Glomerular endothelial cell (primary cell): ENCODE data around the gene NAT14. TPM values are rescaled to one million over a fixed set of nuclear protein-coding genes. Genes with fewer than 3 reads are reported as not detected.

Experiments used
- DNase-seq: peaks from one replicate; pipeline ENCODE4 v3.0.0-alpha.2; 2011; ENCODE audit warnings: low read depth, low spot score; ENCODE audit errors: extremely low read depth
- total RNA-seq: library from RNA; depleted of rRNA; stranded (reverse); fragments of >200 nt; gene quantifications from 2 replicates; pipeline ENCODE4 v1.2.3, GENCODE V29; 2015

NAT14 gene
- total RNA-seq, 1 donor from 2014 or later, result 26.4 TPM

DNA sequence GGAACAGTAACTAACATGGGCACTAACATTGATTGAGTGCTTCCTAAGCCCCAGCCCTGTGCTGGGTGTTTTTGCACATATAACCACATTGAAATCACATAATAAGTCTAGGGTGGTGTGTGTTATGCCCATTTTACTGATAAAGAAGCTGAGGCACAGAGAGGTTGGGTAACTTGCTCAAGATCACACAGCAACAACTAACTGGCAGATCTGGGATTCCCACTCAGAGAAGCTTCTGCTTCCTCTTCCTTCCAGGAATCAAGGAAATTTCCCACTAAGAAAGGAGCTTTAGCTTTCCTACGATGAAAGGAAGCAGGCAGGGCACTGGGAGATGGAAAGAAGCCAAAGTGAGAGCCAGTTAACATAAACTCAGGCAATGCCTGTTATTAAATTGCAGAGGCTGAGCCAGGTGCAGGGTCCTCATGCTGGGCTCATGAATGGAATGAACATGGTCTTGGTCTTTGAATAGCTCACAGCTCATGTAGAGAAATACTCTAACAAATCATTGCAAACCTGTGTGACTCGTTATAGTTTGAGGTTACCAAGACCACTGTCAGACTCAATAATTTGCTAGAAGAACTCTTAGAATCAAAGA, 13.4 kb downstream of the NAT14 start:
- no peak for DNase-seq

DNA sequence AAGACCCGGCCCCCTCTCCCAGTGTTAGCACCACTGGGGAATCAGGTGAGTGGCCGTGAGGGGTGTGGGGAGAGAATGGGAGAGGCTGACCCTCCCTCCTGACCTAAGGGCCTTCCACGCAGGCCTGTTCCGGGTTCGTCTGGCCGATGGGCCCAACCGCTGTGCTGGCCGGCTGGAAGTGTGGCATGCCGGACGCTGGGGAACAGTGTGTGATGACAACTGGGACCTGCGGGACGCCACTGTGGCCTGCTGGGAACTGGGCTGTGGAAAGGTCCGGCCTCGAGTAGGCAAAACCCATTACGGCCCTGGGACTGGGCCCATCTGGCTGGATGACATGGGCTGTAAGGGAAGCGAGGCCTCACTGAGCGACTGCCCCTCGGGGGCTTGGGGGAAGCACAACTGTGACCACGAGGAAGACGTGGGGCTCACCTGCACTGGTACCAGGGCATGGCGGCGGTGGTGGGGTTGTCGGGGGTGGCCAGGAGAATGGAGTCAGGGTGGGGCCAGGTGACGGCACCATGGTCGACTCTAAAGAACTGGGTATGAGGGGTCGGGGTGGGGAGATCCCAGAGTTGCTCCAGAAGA, 15.5 kb downstream of the NAT14 start:
- no peak for DNase-seq

DNA sequence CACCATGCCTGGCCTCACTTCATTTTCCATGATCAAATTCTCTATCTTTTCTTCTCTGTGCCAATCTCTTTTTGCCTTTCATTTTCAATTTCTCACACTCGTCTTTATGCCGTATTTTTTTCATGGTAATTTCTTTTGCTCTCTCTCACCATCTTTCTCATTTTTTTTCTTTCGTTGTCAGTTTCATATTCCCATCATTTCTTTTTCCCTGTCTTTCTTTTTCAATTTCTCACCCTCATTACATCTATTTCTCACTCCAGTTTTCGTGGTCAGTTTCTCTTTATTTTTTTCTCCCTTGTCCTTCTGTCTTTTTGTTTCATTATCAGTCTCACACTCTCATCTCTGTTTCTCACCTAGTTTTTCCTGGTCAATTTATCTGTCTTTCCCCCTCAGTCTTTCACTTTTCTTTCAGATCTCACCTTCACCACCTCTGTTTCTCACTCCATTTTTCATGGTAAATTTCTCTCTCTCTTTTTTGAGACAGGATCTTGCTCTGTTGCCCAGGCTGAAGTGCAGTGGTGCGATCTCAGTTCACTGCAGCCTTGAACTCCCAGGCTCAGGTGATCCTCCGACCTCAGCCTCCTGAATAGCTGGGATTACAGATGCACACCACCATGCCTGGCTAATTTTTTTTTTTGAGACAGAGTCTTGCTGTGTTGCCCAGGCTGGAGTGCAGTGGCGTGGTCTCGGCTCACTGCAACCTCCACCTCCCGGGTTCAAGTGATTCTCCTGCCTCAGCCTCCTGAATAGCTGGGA, 17.4 kb downstream of the NAT14 start:
- no peak for DNase-seq

DNA sequence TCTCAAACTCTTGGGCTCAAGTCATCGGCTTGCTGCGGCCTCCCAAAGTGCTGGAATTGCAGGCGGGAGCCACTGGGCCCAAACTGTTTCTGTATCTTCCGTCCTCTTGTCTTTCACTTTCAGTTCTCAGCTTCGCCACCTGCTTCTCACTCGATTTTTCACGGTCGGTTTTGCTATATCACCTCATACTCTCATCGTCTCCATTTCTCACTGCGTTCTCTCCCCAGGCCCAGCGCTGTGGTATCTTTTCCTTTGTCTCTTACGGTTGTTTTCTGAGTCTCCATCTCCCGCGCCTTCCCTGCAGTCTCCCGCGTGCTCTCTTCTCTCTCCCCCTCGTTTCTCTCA, 18.1 kb downstream of the NAT14 start:
- no peak for DNase-seq

DNA sequence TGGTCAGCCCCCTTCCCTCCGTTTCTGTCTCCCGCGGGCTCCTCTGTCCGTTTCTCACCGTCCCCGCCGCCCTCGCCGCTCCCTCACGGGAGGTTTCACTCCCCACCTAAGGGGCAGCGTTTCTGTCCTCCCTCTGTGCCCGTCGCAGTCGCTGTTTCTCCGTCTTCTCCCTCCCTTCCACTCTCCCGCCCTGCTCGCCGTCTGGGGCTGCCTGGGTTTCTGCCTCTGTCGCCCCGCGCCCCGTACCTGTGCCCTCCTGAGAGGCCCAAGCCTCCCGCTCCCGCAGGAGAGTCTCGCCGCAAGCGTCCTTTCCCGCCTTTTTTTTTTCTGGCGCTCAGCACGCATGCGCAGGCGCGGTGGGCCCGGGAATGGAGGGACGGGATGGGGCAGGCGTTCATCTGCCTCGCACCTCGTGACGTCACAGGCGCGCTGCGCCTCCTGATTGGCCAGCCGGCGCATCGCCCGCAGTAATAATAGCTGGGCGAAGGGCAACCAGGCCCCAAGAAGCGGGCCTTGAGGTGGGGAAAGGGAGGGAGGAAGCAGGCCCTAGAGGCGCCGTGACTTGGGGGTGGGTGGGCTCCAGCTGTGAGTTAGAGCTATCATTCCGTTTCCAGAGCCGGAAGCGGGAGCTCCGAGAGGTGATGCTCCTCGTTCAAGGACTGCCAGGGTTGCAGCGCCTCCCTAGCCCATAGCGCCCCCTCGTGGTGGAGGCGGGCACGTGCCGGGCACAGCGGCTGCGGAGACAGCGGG, 18.7 kb downstream of the NAT14 start:
- DNase-seq, result peak; percentile 68

DNA sequence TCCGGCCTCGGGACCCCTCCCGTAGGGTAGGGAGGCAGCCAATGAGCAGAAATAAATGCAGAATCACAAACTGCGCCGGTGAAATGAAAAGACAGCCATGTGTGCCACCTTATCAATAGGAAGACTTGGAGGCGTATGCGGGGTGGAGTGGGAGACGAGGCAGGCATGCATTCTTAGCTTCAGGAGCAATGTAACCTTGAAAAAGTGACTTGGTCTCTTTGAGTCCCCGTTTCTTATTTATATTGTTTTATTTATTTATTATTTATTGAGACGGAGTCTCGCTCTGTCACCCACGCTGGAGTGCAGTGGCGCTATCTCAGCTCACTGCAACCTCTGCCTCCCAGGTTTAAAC, 19.2 kb downstream of the NAT14 start:
- DNase-seq, result no peak

DNA sequence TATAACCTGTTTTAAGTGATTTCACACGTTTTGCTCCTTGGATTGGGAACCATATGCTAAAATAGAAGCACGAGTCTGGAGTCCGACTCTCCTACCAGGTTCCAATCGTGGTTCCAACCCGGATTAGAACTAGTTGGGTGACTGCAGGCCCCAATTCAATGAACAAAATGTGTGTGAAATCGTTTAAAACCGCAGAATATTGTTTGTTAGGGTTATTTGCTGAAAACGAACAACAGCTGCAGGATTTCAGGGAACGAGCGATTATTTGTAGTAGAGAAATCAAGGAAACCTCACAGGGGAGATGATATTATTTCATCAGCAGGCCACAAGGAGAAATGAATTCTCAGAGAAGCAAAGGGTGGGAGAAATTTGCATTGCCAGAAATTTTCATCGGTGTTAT, 20.0 kb downstream of the NAT14 start:
- no peak for DNase-seq

DNA sequence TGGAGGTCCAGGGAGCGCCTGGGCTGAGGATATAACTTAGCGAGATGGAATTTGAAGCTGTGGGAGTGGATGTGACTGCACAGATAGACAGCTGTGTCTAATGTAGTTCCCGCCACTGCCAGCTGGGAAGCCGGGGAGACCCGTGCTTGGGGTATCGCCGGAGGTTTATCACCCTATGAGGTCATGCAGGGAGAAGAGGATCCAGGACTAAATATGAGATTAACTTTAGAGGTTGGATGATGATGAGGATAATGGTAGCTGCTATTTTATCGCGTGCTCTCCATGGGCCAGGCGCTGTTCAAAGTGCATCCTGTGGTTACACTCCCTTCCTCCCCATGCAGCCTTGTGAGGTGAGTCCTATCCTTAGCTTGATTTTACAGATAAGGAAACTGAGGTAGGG, 23.1 kb downstream of the NAT14 start:
- DNase-seq, result no peak

DNA sequence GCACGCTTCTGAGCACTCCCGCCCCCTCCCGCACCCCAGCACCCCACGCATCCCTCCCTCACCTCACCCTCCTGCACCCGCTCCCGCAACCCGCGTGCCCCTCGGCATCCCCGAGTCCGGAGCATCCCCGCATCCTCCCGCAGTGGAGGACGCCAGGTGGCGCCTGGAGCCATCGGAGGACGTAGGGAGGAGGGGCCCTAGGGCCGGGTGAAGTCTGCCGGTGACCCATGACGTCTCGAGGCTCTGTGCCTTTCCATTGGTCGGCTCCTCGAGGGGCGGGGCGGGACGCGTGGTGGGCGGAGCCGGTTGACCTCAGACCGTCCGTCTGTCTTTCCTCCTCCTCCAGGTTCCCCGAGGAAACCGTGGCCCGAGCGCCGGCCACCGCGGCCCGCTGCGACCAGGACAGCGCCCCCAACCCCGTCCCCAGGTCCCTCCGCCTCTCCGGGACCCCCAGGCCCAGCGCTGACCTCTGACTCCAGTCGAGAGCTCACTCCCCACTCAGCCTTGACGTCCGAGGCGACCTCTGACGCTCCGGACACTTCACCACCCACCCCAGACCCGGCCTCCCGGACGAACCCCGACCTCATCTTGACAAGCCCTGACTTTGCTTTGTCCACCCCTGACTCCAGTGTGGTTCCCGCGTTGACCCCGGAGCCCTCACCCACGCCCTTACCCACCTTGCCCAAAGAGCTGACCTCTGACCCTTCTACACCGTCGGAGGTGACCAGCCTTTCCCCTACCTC, 32.1 kb downstream of the NAT14 start:
- peak; percentile 29 for DNase-seq

DNA sequence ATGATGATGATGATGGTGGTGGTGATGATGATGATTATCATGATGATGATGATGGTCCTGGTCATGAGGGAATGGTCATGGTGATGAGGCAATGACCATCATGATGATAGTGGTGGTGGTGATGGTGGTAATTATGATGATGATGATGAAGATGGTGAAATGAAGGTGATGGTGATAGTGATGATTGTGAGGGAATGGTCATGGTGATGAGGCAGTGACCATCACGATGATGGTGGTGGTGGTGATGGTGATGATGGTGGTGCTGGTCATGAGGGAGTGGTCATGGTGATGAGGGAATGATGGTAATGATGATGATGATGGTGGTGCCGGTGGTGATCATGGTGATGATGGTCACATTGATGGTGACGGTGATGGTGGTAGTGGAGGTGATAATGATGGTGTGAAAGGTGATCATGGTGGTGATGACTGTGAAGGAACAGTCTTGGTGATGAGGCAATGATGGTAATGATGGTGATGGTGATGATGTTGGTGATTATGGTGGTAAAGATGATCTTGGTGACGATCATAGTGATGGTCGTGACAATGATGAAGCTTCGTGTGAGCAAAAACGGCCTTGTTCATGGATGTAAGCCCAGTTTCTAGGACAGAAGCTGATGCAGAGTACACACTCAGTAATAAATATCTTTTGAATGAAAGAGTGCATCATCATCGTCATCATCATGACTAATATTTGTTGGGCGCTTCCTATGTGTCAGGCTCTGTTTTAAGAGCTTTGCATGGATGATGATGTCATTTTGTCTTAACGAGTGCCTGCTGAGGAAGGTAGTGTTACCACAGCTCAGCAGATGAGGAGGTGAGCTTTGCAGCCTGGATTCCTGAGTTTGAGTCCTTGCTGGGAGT, 34.7 kb downstream of the NAT14 start:
- no peak for DNase-seq

DNA sequence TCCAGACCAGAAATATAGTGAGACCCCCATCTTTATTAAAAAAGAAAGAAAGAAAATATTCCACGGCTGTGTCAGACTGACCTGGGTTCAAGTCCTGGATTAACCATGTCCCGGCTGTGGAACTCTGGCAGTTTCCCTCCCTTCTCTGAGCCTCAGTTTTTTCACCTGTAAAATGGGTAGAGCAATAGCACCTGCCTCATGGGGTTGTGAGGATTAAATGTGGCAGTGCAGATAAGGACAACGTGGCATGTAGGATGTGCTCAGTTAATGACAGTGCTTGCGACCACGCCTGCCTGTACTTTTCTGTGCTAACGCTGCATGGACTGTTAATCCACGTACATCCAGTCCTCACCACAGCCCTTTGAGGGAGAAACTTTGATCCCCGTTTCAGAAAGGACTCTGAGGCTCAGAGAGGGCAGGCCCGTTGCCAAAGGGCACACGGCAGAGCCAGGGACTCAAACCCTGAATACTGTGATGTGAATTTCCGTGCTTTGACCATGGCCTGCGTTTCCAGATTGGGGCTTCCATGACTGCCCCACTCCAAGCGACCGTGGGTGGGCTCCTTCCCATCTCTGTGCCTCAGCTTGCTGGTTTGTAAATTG, 35.8 kb downstream of the NAT14 start:
- DNase-seq, result no peak

DNA sequence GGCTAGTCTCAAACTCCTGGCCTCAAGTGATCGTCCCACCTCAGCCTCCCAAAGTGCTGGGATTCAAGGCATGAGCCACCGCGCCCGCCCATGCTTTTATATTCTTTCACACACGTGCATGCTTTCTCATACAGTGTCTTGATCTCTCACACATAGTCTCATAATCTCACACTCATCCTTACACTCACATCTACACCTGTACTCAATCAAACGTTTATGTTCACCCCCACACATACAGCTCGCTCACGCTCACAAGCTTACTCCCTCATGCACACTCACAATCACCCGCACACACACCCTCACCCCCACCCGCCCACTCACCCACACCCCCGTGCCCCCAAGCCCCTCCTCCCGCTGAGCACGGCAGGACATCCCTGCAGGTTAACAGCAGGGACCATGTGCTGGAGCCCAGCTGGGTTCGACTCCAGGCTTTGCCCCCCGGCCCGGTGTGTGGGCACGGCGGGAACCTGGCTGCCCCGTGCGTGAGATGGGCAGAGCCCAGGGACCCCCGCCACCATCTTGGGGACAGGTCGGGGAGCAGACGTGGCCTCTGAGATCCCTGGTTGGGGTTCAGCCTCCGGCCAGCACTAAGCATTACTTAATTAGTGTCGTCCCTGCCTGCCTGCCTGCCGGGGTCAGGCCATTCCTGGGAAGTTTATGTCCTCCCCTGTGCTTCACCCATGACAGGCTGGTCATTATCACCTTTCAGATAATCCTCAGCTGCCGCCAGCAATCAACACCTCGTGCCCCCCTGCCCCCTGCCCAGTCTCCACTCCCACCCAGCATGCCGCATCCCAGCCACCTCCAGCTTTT, 40.5 kb downstream of the NAT14 start:
- DNase-seq, result no peak

DNA sequence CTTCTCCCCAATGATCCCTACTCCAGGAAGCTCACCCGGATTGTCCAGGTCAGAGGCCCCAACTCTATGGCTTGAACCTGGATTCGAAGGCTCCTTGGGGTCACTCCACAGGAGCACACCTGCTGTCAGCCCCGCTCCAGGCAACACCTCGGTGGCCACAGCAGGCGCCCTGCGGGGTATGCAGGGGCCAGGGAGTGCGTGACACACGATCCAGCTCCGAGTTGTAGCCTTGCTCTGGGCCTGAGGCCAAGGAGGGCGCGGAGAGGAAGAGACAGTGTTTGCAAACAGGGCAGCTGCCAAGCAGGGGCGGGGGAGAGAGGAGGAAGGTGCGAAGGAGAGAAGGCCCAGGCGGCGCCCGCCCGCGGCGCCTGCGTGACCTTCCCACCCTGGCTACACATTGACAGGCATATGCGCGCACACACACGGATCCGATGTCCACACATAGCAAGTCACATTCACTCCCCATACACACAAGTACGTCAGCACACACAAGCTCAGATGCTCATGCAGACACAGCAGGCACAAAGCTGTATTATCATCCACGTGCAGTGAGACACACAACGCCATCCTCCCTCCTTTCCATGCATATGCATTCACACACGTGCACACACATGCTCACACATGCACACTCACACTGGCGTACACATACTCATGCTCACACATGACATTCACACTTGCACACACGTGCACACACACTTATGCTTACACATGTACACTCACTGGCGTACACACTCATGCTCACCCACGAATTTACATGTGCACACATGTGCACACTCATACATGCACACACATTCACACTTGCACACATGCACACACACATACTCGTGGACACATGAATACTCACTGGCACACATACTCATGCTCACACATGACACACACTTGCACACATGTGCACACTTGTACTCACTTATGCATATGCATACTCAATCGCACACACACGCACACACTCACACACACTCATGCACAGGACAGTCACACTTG, 41.5 kb downstream of the NAT14 start:
- no peak for DNase-seq

DNA sequence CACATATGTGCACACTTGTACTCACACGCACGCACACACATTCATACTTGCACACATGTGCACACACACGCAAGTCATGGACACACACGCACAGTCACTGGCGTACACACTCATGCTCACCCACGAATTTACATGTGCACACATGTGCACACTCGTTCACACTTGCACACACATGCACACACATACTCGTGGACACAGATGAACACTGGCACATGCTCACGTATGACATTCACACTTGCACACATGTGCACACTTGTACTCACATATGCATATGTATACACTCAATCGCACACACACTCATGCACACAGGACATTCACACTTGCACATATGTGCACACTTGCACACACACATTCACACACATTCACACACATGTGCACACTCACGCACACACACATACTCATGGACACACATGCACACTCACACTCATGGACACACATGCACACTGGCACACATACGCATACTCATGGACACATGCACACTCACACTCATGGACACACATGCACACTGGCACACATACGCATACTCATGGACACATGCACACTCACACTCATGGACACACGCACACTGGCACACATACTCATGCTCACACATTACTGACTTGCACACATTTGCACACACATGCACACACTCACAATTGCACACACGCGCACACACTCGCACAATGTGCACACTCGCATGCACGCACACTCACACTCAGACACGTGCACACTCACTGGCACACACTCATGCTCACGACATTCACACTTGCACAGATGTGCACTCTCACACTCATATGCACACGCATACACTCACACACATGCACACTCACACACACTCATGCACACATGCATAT, 42.4 kb downstream of the NAT14 start:
- no peak for DNase-seq

DNA sequence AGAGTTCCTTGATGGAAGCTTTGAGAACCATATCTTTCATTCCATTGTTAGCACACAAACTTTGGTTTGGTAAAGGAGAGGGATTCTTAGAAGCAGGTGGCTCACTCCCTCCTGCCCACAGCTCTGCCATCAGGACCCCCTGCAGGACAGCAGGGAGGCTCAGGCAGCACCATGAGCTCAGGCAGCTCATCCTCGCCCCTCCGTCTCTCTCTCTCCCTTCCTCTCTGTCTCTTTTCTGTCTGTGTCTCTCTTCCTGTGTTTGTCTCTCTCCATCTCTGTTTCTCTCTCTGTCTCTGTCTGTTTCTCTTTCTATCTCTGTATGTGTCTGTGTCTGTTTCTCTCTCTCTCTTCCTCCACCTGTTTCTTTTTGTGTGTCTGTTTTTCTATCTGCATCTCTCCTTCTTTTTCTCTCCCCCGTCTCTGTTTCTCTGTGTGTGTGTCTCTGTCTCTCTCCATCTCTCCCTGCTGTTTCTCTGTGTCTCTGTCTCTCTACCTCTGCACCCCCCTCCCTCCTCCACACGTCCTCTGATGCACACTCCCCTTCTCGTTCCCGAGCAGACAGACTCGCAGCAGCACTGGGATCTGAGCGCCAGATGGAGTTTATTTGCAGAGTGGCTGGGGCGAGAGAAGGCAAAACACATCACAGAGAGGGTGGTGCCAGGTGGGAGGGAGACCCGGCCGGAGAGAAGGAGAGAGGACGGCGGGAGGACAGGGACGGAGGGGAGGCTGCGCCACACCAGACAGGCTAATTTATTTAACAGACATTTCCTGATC, 43.2 kb downstream of the NAT14 start:
- DNase-seq, result no peak

DNA sequence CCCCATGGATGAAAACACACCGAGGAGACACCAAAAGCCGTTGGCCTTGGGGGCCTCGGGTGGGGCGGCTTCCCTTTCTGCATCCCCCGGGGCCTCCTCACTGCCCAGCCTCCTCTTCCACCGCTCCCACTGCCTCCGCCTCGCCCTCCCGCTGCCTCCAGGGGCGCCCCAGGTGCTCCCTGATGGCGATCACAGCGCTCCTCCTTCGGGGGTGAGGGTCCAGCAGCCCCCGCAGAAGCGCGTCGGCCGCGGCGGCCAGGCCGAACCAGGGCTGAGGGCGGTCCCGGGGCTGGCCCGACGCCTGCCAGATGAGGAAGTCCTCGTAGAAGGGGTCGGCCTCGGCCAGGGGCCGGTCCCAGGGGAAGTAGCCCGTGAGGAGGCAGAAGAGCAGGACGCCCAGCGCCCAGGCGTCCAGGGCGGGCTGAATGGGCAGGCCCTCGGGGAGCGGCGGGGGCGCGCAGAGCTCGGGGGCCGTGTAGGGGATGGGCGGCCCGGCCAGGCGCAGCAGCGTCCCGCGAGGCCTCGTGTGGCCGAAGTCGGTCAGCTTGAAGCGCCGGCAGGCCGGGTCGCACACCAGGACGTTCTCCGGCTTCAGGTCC, 44.7 kb downstream of the NAT14 start:
- DNase-seq, result no peak
